Neuronal stem cell (in vitro differentiated cells): ENCODE measurements around the gene C1GALT1.

Experiments used
- DNase-seq: peaks from one replicate; pipeline ENCODE4 v3.0.0-alpha.2; 2013; ENCODE audit warnings: low spot score
- H2AFZ ChIP-seq: one replicate; pipeline ENCODE4 v1.6.1; 2013; ENCODE audit warnings: mild to moderate bottlenecking, low read length, inconsistent platforms
- H2AK5ac ChIP-seq: 2 replicates; pipeline ENCODE4 v1.6.1; 2013; ENCODE audit warnings: low read depth, mild to moderate bottlenecking, inconsistent platforms, low read length, moderate library complexity, mixed read lengths
- H2BK120ac ChIP-seq: 2 replicates; pipeline ENCODE4 v1.6.1; 2013; ENCODE audit warnings: low read depth, mild to moderate bottlenecking, inconsistent platforms, low read length, moderate library complexity, mixed read lengths
- H2BK12ac ChIP-seq: one replicate; pipeline ENCODE4 v1.6.1; 2013; ENCODE audit warnings: low read length, inconsistent platforms
- H2BK15ac ChIP-seq: 2 replicates; pipeline ENCODE4 v1.6.1; 2013; ENCODE audit warnings: mild to moderate bottlenecking, low read length, inconsistent platforms, mixed read lengths
- H2BK5ac ChIP-seq: one replicate; pipeline ENCODE4 v1.6.1; 2013; ENCODE audit warnings: inconsistent platforms, mild to moderate bottlenecking, low read length, moderate library complexity
- H3K14ac ChIP-seq: one replicate; pipeline ENCODE4 v1.6.1; 2013; ENCODE audit warnings: low read length, inconsistent platforms
- H3K18ac ChIP-seq: 2 replicates; pipeline ENCODE4 v1.6.1; 2013; ENCODE audit warnings: low read length, inconsistent platforms
- H3K23ac ChIP-seq: 2 replicates; pipeline ENCODE4 v1.6.1; 2013; ENCODE audit warnings: low read depth, mild to moderate bottlenecking, mixed read lengths, low read length, inconsistent platforms; ENCODE audit not compliant: poor library complexity
- H3K27ac ChIP-seq: replicated peaks from 3 replicates; pipeline ENCODE4 v1.5.1; 2013; ENCODE audit warnings: low read length, inconsistent platforms
- H3K27me3 ChIP-seq, 3 experiments: 2 replicates each; pipeline ENCODE4 v1.6.1; 2013; ENCODE audit warnings: low read length in 3 of 3, mild to moderate bottlenecking in 2 of 3, inconsistent platforms in 1 of 3, low read depth in 1 of 3, mixed read lengths in 1 of 3, moderate library complexity in 1 of 3; ENCODE audit not compliant: control insufficient read depth in 3 of 3, insufficient read depth in 3 of 3
- H3K36me3 ChIP-seq, 2 donors: replicated peaks in 1 of 2; 2 replicates each; pipeline ENCODE4 v1.6.1; 2013; ENCODE audit warnings: low read length in 2 of 2; ENCODE audit not compliant: control insufficient read depth in 2 of 2, insufficient read depth in 2 of 2
- H3K4ac ChIP-seq: 2 replicates; pipeline ENCODE4 v1.6.1; 2013; ENCODE audit warnings: inconsistent platforms, mild to moderate bottlenecking, low read length, moderate library complexity
- H3K4me1 ChIP-seq, 2 donors: 1 replicate in 1 of 2; 2 replicates in 1 of 2; pipeline ENCODE4 v1.6.1; 2013; ENCODE audit warnings: low read length in 2 of 2, low read depth in 1 of 2; ENCODE audit not compliant: control insufficient read depth in 2 of 2, insufficient read depth in 1 of 2
- H3K4me2 ChIP-seq: one replicate; pipeline ENCODE4 v1.6.1; 2013; ENCODE audit warnings: mild to moderate bottlenecking, low read length, inconsistent platforms; ENCODE audit not compliant: insufficient read depth, poor library complexity, severe bottlenecking
- H3K4me3 ChIP-seq, 2 donors: 2 replicates each; pipeline ENCODE4 v1.5.1; 2013; ENCODE audit warnings: low read length in 2 of 2, mild to moderate bottlenecking in 2 of 2, inconsistent platforms in 1 of 2, moderate library complexity in 1 of 2
- H3K79me1 ChIP-seq: one replicate; pipeline ENCODE4 v1.6.1; 2013; ENCODE audit warnings: low read depth, mild to moderate bottlenecking, inconsistent platforms, low read length, moderate library complexity
- H3K9ac ChIP-seq: one replicate; pipeline ENCODE4 v1.6.1; 2013; ENCODE audit warnings: mild to moderate bottlenecking, low read depth, low read length, inconsistent platforms; ENCODE audit not compliant: poor library complexity
- H3K9me3 ChIP-seq, 2 donors: replicated peaks in 1 of 2; 2 replicates each; pipeline versions ENCODE3 to v1.6.1; 2013; ENCODE audit warnings: low read length in 2 of 2, mild to moderate bottlenecking in 2 of 2, inconsistent platforms in 1 of 2, low read depth in 1 of 2, mixed read lengths in 1 of 2, moderate library complexity in 1 of 2; ENCODE audit not compliant: control insufficient read depth in 2 of 2, insufficient read depth in 1 of 2
- H4K8ac ChIP-seq: one replicate; pipeline ENCODE4 v1.6.1; 2013; ENCODE audit warnings: low read depth, mild to moderate bottlenecking, inconsistent platforms, low read length, moderate library complexity
- H4K91ac ChIP-seq: one replicate; pipeline ENCODE4 v1.6.1; 2013; ENCODE audit warnings: low read length, low read depth, mild to moderate bottlenecking, inconsistent platforms; ENCODE audit not compliant: poor library complexity
- WGBS, 2 donors: extraction: QIAGEN DNeasy Blood & Tissue Kit; methylation state at CpG; one replicate each; pipeline ENCODE4 v1.1.7; 2013; ENCODE audit warnings: missing lambda C conversion rate in 2 of 2, mixed read lengths in 1 of 2; ENCODE audit not compliant: insufficient read length in 2 of 2, insufficient replicate concordance in 1 of 2; ENCODE audit errors: extremely low coverage in 2 of 2; 5-methylcytosine and 5-hydroxymethylcytosine counted together

Gene C1GALT1

GRCh38 chr7:7254908-7255307, 72.6 kb downstream of the C1GALT1 start:
- no peak overlapping the region for H3K4me2 ChIP-seq
- H4K91ac ChIP-seq, result no peak overlapping the region
- H3K14ac ChIP-seq, result no peak overlapping the region
- H2AK5ac ChIP-seq, result no peak overlapping the region
- no peak overlapping the region for H2BK12ac ChIP-seq
- H4K8ac ChIP-seq, result no peak overlapping the region
- H3K27me3 ChIP-seq, result no peaks in the 10 kb centered on the region
- no peaks in the 10 kb centered on the region for H3K79me1 ChIP-seq
- H2AFZ ChIP-seq, result no peak overlapping the region
- DNase-seq, result no peak
- no peak overlapping the region for H3K27ac ChIP-seq
- no peak overlapping the region for H3K4me3 ChIP-seq
- no peak overlapping the region for H3K9ac ChIP-seq
- no peak overlapping the region for H2BK5ac ChIP-seq
- H3K36me3 ChIP-seq, result no peaks in the 10 kb centered on the region
- no peaks in the 10 kb centered on the region for H3K9me3 ChIP-seq
- H2BK120ac ChIP-seq, result no peak overlapping the region
- WGBS, 2 donors, result no CpG with 5 or more reads among the region's 5 CpGs
- H2BK15ac ChIP-seq, result no peak overlapping the region
- H3K4me1 ChIP-seq, result peaks cover 0 to 3% of the 10 kb centered on the region in 2 donors
- H3K18ac ChIP-seq, result no peak overlapping the region
- H3K4ac ChIP-seq, result no peak overlapping the region
- no peak overlapping the region for H3K23ac ChIP-seq

- Histone ChIP-seq H3K4me3 (no peak overlapping the region), H3K79me1 (no peaks in the 10 kb centered on the region), H3K4me2 (no peak overlapping the region), H3K27me3 (no peaks in the 10 kb centered on the region), H3K27ac (no peak overlapping the region), H2BK12ac (no peak overlapping the region), H3K18ac (no peak overlapping the region), H2BK15ac (no peak overlapping the region), H2BK5ac (no peak overlapping the region), H2AK5ac (no peak overlapping the region), H3K4me1 (peaks cover 0 to 3% of the 10 kb centered on the region in 2 donors), H2AFZ (no peak overlapping the region), H4K8ac (no peak overlapping the region), H3K4ac (no peak overlapping the region), H3K9me3 (no peaks in the 10 kb centered on the region), H3K9ac (no peak overlapping the region), H2BK120ac (no peak overlapping the region), H3K23ac (no peak overlapping the region), H3K36me3 (no peaks in the 10 kb centered on the region), H3K14ac (no peak overlapping the region), H4K91ac (no peak overlapping the region)
- WGBS, 2 donors, result no CpG with 5 or more reads among the region's 6 CpGs
- no peak for DNase-seq
These were observed 74.5 kb downstream of the C1GALT1 start for GRCh38 chr7:7256731-7257274.

- Histone ChIP-seq H3K27me3 (no peaks in the 10 kb centered on the region), H3K36me3 (no peaks in the 10 kb centered on the region), H3K23ac (no peak overlapping the region), H2BK12ac (no peak overlapping the region), H3K27ac (no peak overlapping the region), H3K9me3 (no peaks in the 10 kb centered on the region), H3K4ac (no peak overlapping the region), H2AK5ac (no peak overlapping the region), H2BK15ac (no peak overlapping the region), H3K4me2 (no peak overlapping the region), H3K9ac (no peak overlapping the region), H3K18ac (no peak overlapping the region), H2AFZ (no peak overlapping the region), H3K14ac (no peak overlapping the region), H3K4me3 (no peak overlapping the region), H3K79me1 (no peaks in the 10 kb centered on the region), H2BK5ac (no peak overlapping the region), H4K91ac (no peak overlapping the region), H4K8ac (no peak overlapping the region), H3K4me1 (peaks cover 0 to 3% of the 10 kb centered on the region in 2 donors), H2BK120ac (no peak overlapping the region)
- no peak for DNase-seq
- WGBS, 2 donors, result no CpG with 5 or more reads among the region's 7 CpGs
These were observed 75.8 kb downstream of the C1GALT1 start for GRCh38 chr7:7257899-7258692.

- H2AFZ ChIP-seq, result no peak overlapping the region
- no peak overlapping the region for H4K91ac ChIP-seq
- H2BK120ac ChIP-seq, result no peak overlapping the region
- H3K9me3 ChIP-seq, result peaks cover 0 to 1% of the 10 kb centered on the region in 2 donors
- H3K36me3 ChIP-seq, result no peaks in the 10 kb centered on the region
- no peak overlapping the region for H3K4ac ChIP-seq
- no peak overlapping the region for H3K14ac ChIP-seq
- H3K18ac ChIP-seq, result no peak overlapping the region
- H3K9ac ChIP-seq, result no peak overlapping the region
- H3K4me2 ChIP-seq, result no peak overlapping the region
- no peak overlapping the region for H2BK15ac ChIP-seq
- DNase-seq, result no peak
- H3K79me1 ChIP-seq, result no peaks in the 10 kb centered on the region
- no peak overlapping the region for H2BK5ac ChIP-seq
- H3K23ac ChIP-seq, result no peak overlapping the region
- no peaks in the 10 kb centered on the region for H3K27me3 ChIP-seq
- peaks cover 0 to 2% of the 10 kb centered on the region in 2 donors for H3K4me1 ChIP-seq
- H2BK12ac ChIP-seq, result no peak overlapping the region
- no peak overlapping the region for H4K8ac ChIP-seq
- H3K4me3 ChIP-seq, result no peak overlapping the region
- no peak overlapping the region for H3K27ac ChIP-seq
- no peak overlapping the region for H2AK5ac ChIP-seq
These were observed 79.5 kb downstream of the C1GALT1 start for GRCh38 chr7:7261863-7262262.
